ENCODE measurements around the gene GPC6. TPM values are rescaled to one million over a fixed set of nuclear protein-coding genes. Genes with fewer than 3 reads are reported as not detected.

Gene GPC6
- total RNA-seq, 1 donor from 2014 or later: not detected

- no peak for DNase-seq (ENCODE audit: low spot score)
- Mint-ChIP-seq H3K36me3 (ENCODE audit: low read depth) (no peaks in the 10 kb centered on the region), H3K4me3 (no peak overlapping the region), H3K9me3 (no peaks in the 10 kb centered on the region), H3K27ac (no peak overlapping the region), H3K27me3 (ENCODE audit: insufficient read depth) (no peaks in the 10 kb centered on the region), H3K4me1 (ENCODE audit: low read depth) (no peaks in the 10 kb centered on the region)
- intact Hi-C loops (cut with micrococcal nuclease): no loop called here
Measured at GRCh38 chr13:94112227-94112626, 885.6 kb downstream of the GPC6 start.

- Mint-ChIP-seq H3K27me3 (ENCODE audit: insufficient read depth) (no peaks in the 10 kb centered on the region), H3K4me1 (ENCODE audit: low read depth) (no peaks in the 10 kb centered on the region), H3K27ac (no peak overlapping the region), H3K9me3 (no peaks in the 10 kb centered on the region), H3K4me3 (no peak overlapping the region), H3K36me3 (ENCODE audit: low read depth) (no peaks in the 10 kb centered on the region)
- intact Hi-C loops (cut with micrococcal nuclease): no loop called here
- DNase-seq (ENCODE audit: low spot score): no peak
Measured at GRCh38 chr13:94112731-94113130, 886.1 kb downstream of the GPC6 start.

- H3K9me3 Mint-ChIP-seq: no peaks in the 10 kb centered on the region
- intact Hi-C loops (cut with micrococcal nuclease): no loop called here
- H3K4me3 Mint-ChIP-seq: no peak overlapping the region
- no peaks in the 10 kb centered on the region for H3K27me3 Mint-ChIP-seq (ENCODE audit: insufficient read depth)
- no peaks in the 10 kb centered on the region for H3K4me1 Mint-ChIP-seq (ENCODE audit: low read depth)
- no peak for DNase-seq (ENCODE audit: low spot score)
- no peak overlapping the region for H3K27ac Mint-ChIP-seq
- H3K36me3 Mint-ChIP-seq (ENCODE audit: low read depth): no peaks in the 10 kb centered on the region
Measured at GRCh38 chr13:94113245-94113644, 886.6 kb downstream of the GPC6 start.

GRCh38 chr13:94114166-94114565 lies 887.6 kb downstream of the GPC6 start:
- Mint-ChIP-seq H3K4me3 (no peak overlapping the region), H3K36me3 (ENCODE audit: low read depth) (no peaks in the 10 kb centered on the region), H3K9me3 (no peaks in the 10 kb centered on the region), H3K27ac (no peak overlapping the region), H3K27me3 (ENCODE audit: insufficient read depth) (no peaks in the 10 kb centered on the region), H3K4me1 (ENCODE audit: low read depth) (no peaks in the 10 kb centered on the region)
- intact Hi-C loops (cut with micrococcal nuclease): no loop called here
- no peak for DNase-seq (ENCODE audit: low spot score)

- no peaks in the 10 kb centered on the region for H3K9me3 Mint-ChIP-seq
- no peaks in the 10 kb centered on the region for H3K36me3 Mint-ChIP-seq (ENCODE audit: low read depth)
- DNase-seq (ENCODE audit: low spot score): no peak
- no peak overlapping the region for H3K4me3 Mint-ChIP-seq
- intact Hi-C loops (cut with micrococcal nuclease): no loop called here
- H3K27me3 Mint-ChIP-seq (ENCODE audit: insufficient read depth): no peaks in the 10 kb centered on the region
- H3K27ac Mint-ChIP-seq: no peak overlapping the region
- no peaks in the 10 kb centered on the region for H3K4me1 Mint-ChIP-seq (ENCODE audit: low read depth)
Measured at GRCh38 chr13:94115054-94115453, 888.4 kb downstream of the GPC6 start.

- intact Hi-C loops (cut with micrococcal nuclease): no loop called here
- H3K27ac Mint-ChIP-seq: no peak overlapping the region
- H3K9me3 Mint-ChIP-seq: no peaks in the 10 kb centered on the region
- no peak overlapping the region for H3K4me3 Mint-ChIP-seq
- H3K27me3 Mint-ChIP-seq (ENCODE audit: insufficient read depth): no peaks in the 10 kb centered on the region
- H3K4me1 Mint-ChIP-seq (ENCODE audit: low read depth): no peaks in the 10 kb centered on the region
- DNase-seq (ENCODE audit: low spot score): no peak
- no peaks in the 10 kb centered on the region for H3K36me3 Mint-ChIP-seq (ENCODE audit: low read depth)
Measured at GRCh38 chr13:94119360-94119936, 892.8 kb downstream of the GPC6 start.

GRCh38 chr13:94120878-94121277 lies 894.3 kb downstream of the GPC6 start:
- Mint-ChIP-seq H3K9me3 (no peaks in the 10 kb centered on the region), H3K4me1 (ENCODE audit: low read depth) (no peaks in the 10 kb centered on the region), H3K36me3 (ENCODE audit: low read depth) (no peaks in the 10 kb centered on the region), H3K4me3 (no peak overlapping the region), H3K27ac (no peak overlapping the region), H3K27me3 (ENCODE audit: insufficient read depth) (no peaks in the 10 kb centered on the region)
- no peak for DNase-seq (ENCODE audit: low spot score)
- intact Hi-C loops (cut with micrococcal nuclease): no loop called here

GRCh38 chr13:94121686-94122085 lies 895.1 kb downstream of the GPC6 start:
- intact Hi-C loops (cut with micrococcal nuclease): no loop called here
- no peaks in the 10 kb centered on the region for H3K9me3 Mint-ChIP-seq

GRCh38 chr13:94122300-94122915 lies 895.8 kb downstream of the GPC6 start:
- H3K4me1 Mint-ChIP-seq (ENCODE audit: low read depth): no peaks in the 10 kb centered on the region
- no peak overlapping the region for H3K27ac Mint-ChIP-seq

More at GRCh38 chr13:94121686-94122085, 895.1 kb downstream of the GPC6 start:
- DNase-seq (ENCODE audit: low spot score): no peak
- H3K4me3 Mint-ChIP-seq: no peak overlapping the region
- no peaks in the 10 kb centered on the region for H3K27me3 Mint-ChIP-seq (ENCODE audit: insufficient read depth)
- no peaks in the 10 kb centered on the region for H3K36me3 Mint-ChIP-seq (ENCODE audit: low read depth)
- no peak overlapping the region for H3K27ac Mint-ChIP-seq
- H3K4me1 Mint-ChIP-seq (ENCODE audit: low read depth): no peaks in the 10 kb centered on the region

GRCh38 chr13:94123557-94123956 lies 897.0 kb downstream of the GPC6 start:
- Mint-ChIP-seq H3K36me3 (ENCODE audit: low read depth) (no peaks in the 10 kb centered on the region), H3K27me3 (ENCODE audit: insufficient read depth) (no peaks in the 10 kb centered on the region), H3K4me1 (ENCODE audit: low read depth) (no peaks in the 10 kb centered on the region), H3K27ac (no peak overlapping the region), H3K4me3 (no peak overlapping the region), H3K9me3 (no peaks in the 10 kb centered on the region)
- DNase-seq (ENCODE audit: low spot score): no peak
- intact Hi-C loops (cut with micrococcal nuclease): no loop called here

More at GRCh38 chr13:94122300-94122915, 895.8 kb downstream of the GPC6 start:
- no peak overlapping the region for H3K4me3 Mint-ChIP-seq
- DNase-seq (ENCODE audit: low spot score): no peak
- H3K27me3 Mint-ChIP-seq (ENCODE audit: insufficient read depth): no peaks in the 10 kb centered on the region
- intact Hi-C loops (cut with micrococcal nuclease): no loop called here
- H3K36me3 Mint-ChIP-seq (ENCODE audit: low read depth): no peaks in the 10 kb centered on the region
- no peaks in the 10 kb centered on the region for H3K9me3 Mint-ChIP-seq

- Mint-ChIP-seq H3K9me3 (no peaks in the 10 kb centered on the region), H3K27ac (no peak overlapping the region), H3K27me3 (ENCODE audit: insufficient read depth) (peaks cover 2% of the 10 kb centered on the region), H3K36me3 (ENCODE audit: low read depth) (no peaks in the 10 kb centered on the region), H3K4me1 (ENCODE audit: low read depth) (no peaks in the 10 kb centered on the region), H3K4me3 (no peak overlapping the region)
- intact Hi-C loops (cut with micrococcal nuclease): loop anchor here (5.0 kb wide), 1 partner anchor 234 kb away; no protein-coding TSS in a partner anchor
- DNase-seq (ENCODE audit: low spot score): no peak
Measured at GRCh38 chr13:94128430-94128829, 901.8 kb downstream of the GPC6 start.

GRCh38 chr13:94129490-94129894 lies 902.9 kb downstream of the GPC6 start:
- intact Hi-C loops (cut with micrococcal nuclease): loop anchor here (5.0 kb wide), 1 partner anchor 233 kb away; no protein-coding TSS in a partner anchor
- Mint-ChIP-seq H3K36me3 (ENCODE audit: low read depth) (no peaks in the 10 kb centered on the region), H3K27ac (no peak overlapping the region), H3K4me1 (ENCODE audit: low read depth) (no peaks in the 10 kb centered on the region), H3K9me3 (no peaks in the 10 kb centered on the region), H3K4me3 (no peak overlapping the region), H3K27me3 (ENCODE audit: insufficient read depth) (peaks cover 2% of the 10 kb centered on the region)
- no peak for DNase-seq (ENCODE audit: low spot score)

GRCh38 chr13:94138831-94139230 lies 912.2 kb downstream of the GPC6 start:
- DNase-seq (ENCODE audit: low spot score): no peak
- Mint-ChIP-seq H3K36me3 (ENCODE audit: low read depth) (no peaks in the 10 kb centered on the region), H3K4me3 (no peak overlapping the region), H3K27ac (no peak overlapping the region), H3K4me1 (ENCODE audit: low read depth) (no peaks in the 10 kb centered on the region), H3K27me3 (ENCODE audit: insufficient read depth) (peaks cover 2% of the 10 kb centered on the region), H3K9me3 (no peaks in the 10 kb centered on the region)
- intact Hi-C loops (cut with micrococcal nuclease): no loop called here
